Memory B cell (primary cell): ENCODE results near the gene CELA2B.

Experiments used
- ATAC-seq: fragments of 150-1000 bp; cut with Tn5 transposase; 2 replicates; pipeline ENCODE4 v1.10.0; 2021; ENCODE audit warnings: low read depth, mild to moderate bottlenecking, moderate library complexity
- DNase-seq, 2 donors: peaks; one replicate each; pipeline ENCODE4 v3.0.0; 2022; ENCODE audit warnings: low spot score in 2 of 2
- H3K27ac Mint-ChIP-seq: one replicate; pipeline ENCODE4 v1.8.0; 2022; ENCODE audit warnings: mild to moderate bottlenecking, moderate library complexity, mixed read lengths
- H3K27me3 Mint-ChIP-seq: one replicate; pipeline ENCODE4 v1.8.0; 2022; ENCODE audit warnings: mixed read lengths
- H3K36me3 Mint-ChIP-seq: one replicate; pipeline ENCODE4 v1.8.0; 2022; ENCODE audit warnings: mild to moderate bottlenecking, mixed read lengths
- H3K4me1 Mint-ChIP-seq: one replicate; pipeline ENCODE4 v1.8.0; 2022; ENCODE audit warnings: mixed read lengths
- H3K4me3 Mint-ChIP-seq: one replicate; pipeline ENCODE4 v1.8.0; 2022; ENCODE audit warnings: mild to moderate bottlenecking, moderate library complexity, mixed read lengths
- H3K9me3 Mint-ChIP-seq: one replicate; pipeline ENCODE4 v1.8.0; 2022; ENCODE audit warnings: mixed read lengths

CELA2B gene

GRCh38 chr1:15525050-15526020 is 49.4 kb downstream of the CELA2B start:
- Mint-ChIP-seq H3K27me3 (no peaks in the 10 kb centered on the region), H3K9me3 (no peaks in the 10 kb centered on the region), H3K4me1 (peaks cover 40% of the 10 kb centered on the region), H3K36me3 (peaks cover 2% of the 10 kb centered on the region), H3K4me3 (peak overlapping the region; percentile 94), H3K27ac (peak overlapping the region; percentile 96)
- peak; percentile 54 for ATAC-seq
- peak in 1 of 2 donors; percentile 98 for DNase-seq

- ATAC-seq (no peak), DNase-seq (no peak)
- Mint-ChIP-seq H3K4me1 (peaks cover 43% of the 10 kb centered on the region), H3K9me3 (no peaks in the 10 kb centered on the region), H3K36me3 (peaks cover 2% of the 10 kb centered on the region), H3K27ac (peak overlapping the region; percentile 96), H3K27me3 (no peaks in the 10 kb centered on the region), H3K4me3 (peak overlapping the region; percentile 94)
Observed at GRCh38 chr1:15526021-15526489, 50.2 kb downstream of the CELA2B start.

- Mint-ChIP-seq H3K4me3 (peak within 1 kb of the TSS; percentile 94), H3K9me3 (no peaks in the 10 kb centered on the region), H3K36me3 (peaks cover 2% of the 10 kb centered on the region), H3K27ac (peak within 1 kb of the TSS; percentile 96), H3K4me1 (peaks cover 39% of the 10 kb centered on the region), H3K27me3 (no peaks in the 10 kb centered on the region)
- ATAC-seq (peak; percentile 50), DNase-seq (peak; percentile 91 to 94)
Observed at GRCh38 chr1:15526490-15527339, 50.8 kb downstream of the CELA2B start, which contains the start of gene DNAJC16. TSS of gene DNAJC16 (plus strand) at chr1:15526848. CDS start at chr1:15529106, 2,258 bp downstream.

- H3K9me3 Mint-ChIP-seq: no peaks in the 10 kb centered on the region
- no peak overlapping the region for H3K4me3 Mint-ChIP-seq
- H3K27ac Mint-ChIP-seq: no peak overlapping the region
- peaks cover 24% of the 10 kb centered on the region for H3K4me1 Mint-ChIP-seq
- ATAC-seq (no peak), DNase-seq (no peak)
- no peaks in the 10 kb centered on the region for H3K27me3 Mint-ChIP-seq
- H3K36me3 Mint-ChIP-seq: peaks cover 4% of the 10 kb centered on the region
Observed at GRCh38 chr1:15531003-15531402, 55.1 kb downstream of the CELA2B start.

- DNase-seq (no peak), ATAC-seq (no peak)
- Mint-ChIP-seq H3K36me3 (peaks cover 8% of the 10 kb centered on the region), H3K4me3 (no peak overlapping the region), H3K27me3 (no peaks in the 10 kb centered on the region), H3K9me3 (no peaks in the 10 kb centered on the region), H3K27ac (no peak overlapping the region), H3K4me1 (peaks cover 20% of the 10 kb centered on the region)
Observed at GRCh38 chr1:15531682-15532081, 55.8 kb downstream of the CELA2B start.

GRCh38 chr1:15538771-15539170 is 62.9 kb downstream of the CELA2B start:
- no peak overlapping the region for H3K27ac Mint-ChIP-seq
- H3K4me1 Mint-ChIP-seq: peaks cover 4% of the 10 kb centered on the region
- no peak overlapping the region for H3K4me3 Mint-ChIP-seq
- no peaks in the 10 kb centered on the region for H3K9me3 Mint-ChIP-seq
- DNase-seq: no peak
- no peaks in the 10 kb centered on the region for H3K27me3 Mint-ChIP-seq
- ATAC-seq: no peak
- H3K36me3 Mint-ChIP-seq: peaks cover 29% of the 10 kb centered on the region

GRCh38 chr1:15540186-15540585 is 64.3 kb downstream of the CELA2B start:
- DNase-seq (no peak), ATAC-seq (no peak)
- Mint-ChIP-seq H3K27ac (no peak overlapping the region), H3K36me3 (peaks cover 32% of the 10 kb centered on the region), H3K4me3 (no peak overlapping the region), H3K4me1 (peaks cover 4% of the 10 kb centered on the region), H3K9me3 (no peaks in the 10 kb centered on the region), H3K27me3 (no peaks in the 10 kb centered on the region)
